ENCODE results near the gene SNRPA. TPM values are rescaled to one million over a fixed set of nuclear protein-coding genes. Genes with fewer than 3 reads are reported as not detected.

Gene SNRPA
- polyA plus RNA-seq (ENCODE audit: insufficient read length in 12 of 12): 100 to 1,000 TPM in 1 of 12 donors, 10 to 100 TPM in 10, not detected in 1; 50.0 to 117 (median 66.6) TPM
- long read RNA-seq, donor 1, transcript SNRPA-205 (4 exons, 952 nt): minor isoform, 5 of 31 reads
- long read RNA-seq, donor 1, transcript SNRPA-201 (6 exons, 1,621 nt): major isoform, 20 of 31 reads
- long read RNA-seq, donor 1, partial matches to known transcripts: 5 of 31 reads
- long read RNA-seq, donor 1, other reads (novel, unspliced or antisense): 0 of 31 reads
- long read RNA-seq, donor 2, transcript SNRPA-201 (6 exons, 1,621 nt): major isoform, 18 of 21 reads
- long read RNA-seq, donor 2, partial matches to known transcripts: 0 of 21 reads
- long read RNA-seq, donor 2, other reads (novel, unspliced or antisense): 0 of 21 reads
- long read RNA-seq, donor 3, transcript SNRPA-201 (6 exons, 1,621 nt): major isoform, 11 of 11 reads
- long read RNA-seq, donor 3, partial matches to known transcripts: 0 of 11 reads
- long read RNA-seq, donor 3, other reads (novel, unspliced or antisense): 0 of 11 reads
- long read RNA-seq, donor 4, transcript SNRPA-201 (6 exons, 1,621 nt): major isoform, 5 of 6 reads
- long read RNA-seq, donor 4, partial matches to known transcripts: 0 of 6 reads
- long read RNA-seq, donor 4, other reads (novel, unspliced or antisense): 0 of 6 reads
- long read RNA-seq, donor 5, transcript SNRPA-201 (6 exons, 1,621 nt): major isoform, 17 of 22 reads
- long read RNA-seq, donor 5, transcript SNRPA-205 (4 exons, 952 nt): minor isoform, 5 of 22 reads
- long read RNA-seq, donor 5, partial matches to known transcripts: 0 of 22 reads
- long read RNA-seq, donor 5, other reads (novel, unspliced or antisense): 0 of 22 reads
- long read RNA-seq, donor 6, transcript SNRPA-201 (6 exons, 1,621 nt): major isoform, 13 of 15 reads
- long read RNA-seq, donor 6, partial matches to known transcripts: 0 of 15 reads
- long read RNA-seq, donor 6, other reads (novel, unspliced or antisense): 0 of 15 reads
- long read RNA-seq, donor 7, transcript SNRPA-201 (6 exons, 1,621 nt): major isoform, 13 of 15 reads
- long read RNA-seq, donor 7, partial matches to known transcripts: 0 of 15 reads
- long read RNA-seq, donor 7, other reads (novel, unspliced or antisense): 0 of 15 reads
- long read RNA-seq, donor 8, transcript SNRPA-201 (6 exons, 1,621 nt): major isoform, 24 of 28 reads
- long read RNA-seq, donor 8, partial matches to known transcripts: 0 of 28 reads
- long read RNA-seq, donor 8, other reads (novel, unspliced or antisense): 0 of 28 reads
- long read RNA-seq, donor 9, transcript SNRPA-201 (6 exons, 1,621 nt): major isoform, 12 of 12 reads
- long read RNA-seq, donor 9, partial matches to known transcripts: 0 of 12 reads
- long read RNA-seq, donor 9, other reads (novel, unspliced or antisense): 0 of 12 reads
- long read RNA-seq, donor 10, transcript SNRPA-201 (6 exons, 1,621 nt): major isoform, 15 of 16 reads
- long read RNA-seq, donor 10, partial matches to known transcripts: 0 of 16 reads
- long read RNA-seq, donor 10, other reads (novel, unspliced or antisense): 0 of 16 reads
- long read RNA-seq, donor 11, transcript SNRPA-201 (6 exons, 1,621 nt): major isoform, 18 of 22 reads
- long read RNA-seq, donor 11, partial matches to known transcripts: 0 of 22 reads
- long read RNA-seq, donor 11, other reads (novel, unspliced or antisense): 0 of 22 reads

DNA sequence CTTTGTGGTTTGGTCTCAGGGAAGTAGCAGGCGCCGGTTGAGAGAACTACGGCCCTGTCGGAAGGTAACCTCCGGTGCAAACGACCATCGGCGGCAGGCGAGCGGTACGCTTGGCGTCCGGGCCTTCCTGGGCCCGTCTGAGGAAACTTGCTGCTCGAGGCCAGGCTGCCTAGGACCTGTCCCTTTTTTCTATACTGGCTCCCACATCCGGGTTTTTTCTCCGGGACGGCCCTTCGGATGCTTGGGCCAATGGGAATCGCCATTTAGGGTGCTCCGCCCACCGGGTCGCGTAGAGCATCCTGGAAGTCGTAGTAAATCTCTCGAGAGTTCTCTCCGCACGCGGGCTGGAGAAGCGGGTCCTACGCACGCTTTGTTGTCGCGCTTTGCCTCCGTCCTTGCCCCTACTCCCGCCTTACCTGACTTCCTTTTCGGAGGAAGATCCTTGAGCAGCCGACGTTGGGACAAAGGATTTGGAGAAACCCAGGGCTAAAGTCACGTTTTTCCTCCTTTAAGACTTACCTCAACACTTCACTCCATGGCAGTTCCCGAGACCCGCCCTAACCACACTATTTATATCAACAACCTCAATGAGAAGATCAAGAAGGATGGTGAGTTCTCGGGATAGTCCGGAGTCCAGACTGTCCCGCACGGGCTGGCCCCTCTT is at the start of gene SNRPA:
Gene SNRPA (plus strand): TSS at position 330 of the 664 bp plus-strand sequence. CDS start 206 bp downstream, at position 536.
- DNase-seq: peak; percentile 99

GRCh38 chr19:40701758-40702157 is 49.2 kb upstream of the SNRPA start:
- DNase-seq: no peak

DNA sequence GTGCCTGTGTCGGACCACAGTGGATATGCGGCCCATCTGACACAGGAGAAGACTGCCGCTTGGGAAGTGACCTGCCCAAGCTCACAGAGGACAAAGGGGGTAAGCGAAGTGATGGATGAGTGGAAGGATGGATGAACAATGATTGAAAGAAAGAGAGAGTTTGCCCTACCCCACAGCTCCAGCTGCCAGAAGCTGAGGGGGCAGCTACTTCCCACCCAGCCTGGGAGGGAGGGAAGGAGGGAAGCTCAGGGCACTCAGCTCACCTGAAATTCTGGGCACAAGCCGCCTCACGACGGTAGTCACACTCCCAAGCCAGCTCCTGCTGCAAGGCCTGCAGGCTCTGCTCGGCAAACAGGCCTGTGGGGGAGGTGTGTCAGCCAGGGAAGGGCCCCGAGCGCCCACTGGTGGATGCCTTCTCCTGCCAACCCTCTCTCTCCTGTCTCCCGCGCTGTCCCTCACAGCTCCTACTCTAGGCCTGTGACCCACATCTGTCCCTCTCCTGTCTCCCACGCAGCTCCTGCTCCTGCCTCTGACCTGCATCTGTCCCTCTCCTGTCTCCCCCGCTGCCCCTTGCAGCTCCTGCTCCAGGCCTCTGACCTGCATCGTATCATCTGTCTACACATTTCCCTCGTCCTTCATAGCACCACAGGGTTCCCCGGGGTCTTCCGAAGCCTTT is 48.5 kb upstream of the SNRPA start:
- no peak for DNase-seq

DNA sequence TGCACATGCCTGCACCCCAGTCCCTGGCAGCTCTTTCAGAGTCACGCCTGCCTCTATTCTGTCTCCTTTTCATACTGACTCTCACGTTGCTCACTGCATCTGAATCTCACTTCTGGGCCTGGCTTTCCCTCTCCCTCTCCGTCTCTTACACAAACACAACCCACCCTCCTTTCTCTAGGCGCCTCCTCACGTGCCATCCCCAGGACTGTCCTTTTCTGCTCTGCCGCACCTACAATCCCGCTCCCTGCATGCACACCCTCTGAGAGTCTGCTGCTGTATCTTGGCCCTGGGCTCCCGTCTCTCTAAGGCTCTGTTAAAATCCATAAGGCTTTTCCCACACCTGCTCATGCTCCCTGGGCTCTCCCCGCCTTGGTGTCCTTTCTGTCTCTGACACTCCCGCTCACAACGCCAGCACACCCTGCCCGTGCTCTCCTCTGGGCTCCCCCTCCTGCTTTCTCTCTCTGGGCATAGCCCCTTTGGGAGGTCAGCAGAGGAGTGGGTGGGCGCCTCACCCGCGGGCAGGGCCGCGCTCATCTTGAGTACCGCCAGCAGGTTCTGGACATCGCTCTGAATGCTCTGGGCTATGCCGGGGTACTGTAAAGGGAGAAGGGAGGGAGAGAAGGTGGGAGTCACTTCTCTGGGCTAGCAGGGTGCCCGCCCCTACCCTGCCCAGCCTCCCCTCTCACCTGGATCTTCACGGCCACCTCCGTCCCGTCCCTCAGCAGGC is 47.8 kb upstream of the SNRPA start:
- DNase-seq: no peak

DNA sequence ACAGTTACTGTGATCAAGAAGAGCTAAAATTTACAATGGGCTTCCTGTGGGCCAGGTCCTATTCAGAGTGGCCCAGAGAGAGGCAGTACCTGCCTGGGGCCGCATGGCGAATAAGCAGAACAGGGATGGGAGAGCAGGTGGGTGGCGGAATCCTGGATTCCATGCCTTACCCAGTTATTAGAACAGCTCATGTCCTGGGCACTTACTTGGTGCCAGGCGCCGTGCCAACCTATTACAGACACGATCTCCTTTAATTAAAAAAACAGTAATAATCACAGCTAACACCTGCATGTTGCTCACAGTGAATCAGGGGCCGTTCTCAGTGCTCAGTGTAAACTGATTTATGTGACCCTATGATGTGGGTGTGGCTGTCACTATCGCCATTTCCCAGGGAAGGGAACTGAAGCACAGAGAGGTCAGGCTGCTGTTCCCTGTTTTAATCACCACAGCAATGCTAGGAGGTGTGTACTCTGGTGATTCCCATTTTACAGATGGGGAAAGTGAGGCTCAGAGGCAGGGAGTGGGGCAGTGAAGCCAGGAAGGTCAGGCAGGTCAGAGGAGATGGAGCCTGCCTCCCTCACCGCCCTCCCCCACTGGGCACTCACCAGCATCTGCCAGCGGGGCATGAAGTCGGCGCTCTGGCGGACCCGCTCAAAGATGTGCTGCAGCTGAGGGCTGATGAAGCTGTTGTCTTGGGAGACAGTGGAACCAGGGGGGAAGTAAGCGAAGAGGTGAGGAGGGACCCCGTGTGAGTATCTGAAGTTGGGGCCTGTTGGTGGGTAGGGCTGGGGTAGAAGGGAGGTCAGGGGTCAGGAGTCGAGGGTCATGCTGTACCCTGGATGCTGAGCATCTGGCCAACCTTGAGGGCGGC is 46.3 kb upstream of the SNRPA start:
- DNase-seq: no peak

GRCh38 chr19:40705362-40705651 is 45.7 kb upstream of the SNRPA start:
- DNase-seq: no peak

DNA sequence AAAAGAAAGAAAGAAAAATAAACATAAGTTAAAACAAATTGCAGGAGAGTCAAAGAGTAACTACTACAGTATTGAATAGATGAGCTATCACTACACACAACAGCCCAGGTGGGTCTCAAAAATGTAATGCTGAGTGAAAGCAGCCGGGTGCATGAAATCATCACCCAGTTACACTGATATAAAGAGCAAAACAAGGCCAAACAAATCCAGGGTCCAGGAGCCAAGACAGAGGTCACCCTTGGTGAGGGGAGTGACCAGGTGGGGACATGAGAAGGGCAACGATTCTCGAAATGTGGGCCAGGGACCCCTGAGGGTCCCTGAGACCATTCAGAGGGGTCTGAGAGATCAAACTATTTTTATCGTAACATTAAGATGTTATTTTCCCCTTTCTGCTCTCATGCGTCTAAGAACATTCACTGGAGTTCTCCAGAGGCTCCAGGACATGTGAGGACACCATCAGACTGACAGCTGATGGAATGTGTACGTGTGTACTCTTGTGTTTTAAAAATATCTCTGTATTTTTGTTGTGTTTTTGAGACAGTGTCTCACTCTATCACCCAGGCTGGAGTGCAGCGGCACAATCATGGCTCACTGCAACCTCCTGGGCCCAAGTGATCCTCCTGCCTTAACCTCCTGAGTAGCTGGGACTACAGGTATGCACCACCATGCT is 44.9 kb upstream of the SNRPA start:
- no peak for DNase-seq

DNA sequence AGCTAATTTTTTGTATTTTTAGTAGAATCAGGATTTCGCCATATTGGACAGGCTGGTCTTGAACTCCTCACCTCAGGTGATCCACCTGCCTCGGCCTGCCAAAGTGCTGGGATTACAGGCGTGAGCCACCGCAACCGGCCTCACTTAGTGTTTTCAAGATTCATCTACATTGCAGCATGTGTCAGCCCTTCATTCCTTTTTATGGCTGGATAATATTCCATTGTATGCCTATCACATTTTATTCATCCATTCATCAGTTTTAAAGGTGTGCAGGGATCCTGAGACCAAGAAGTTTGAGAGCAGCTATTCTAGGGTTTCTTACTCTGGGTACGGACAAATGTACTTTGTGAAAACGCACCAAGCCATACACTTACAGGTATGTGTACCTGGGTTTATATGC is 43.4 kb upstream of the SNRPA start:
- no peak for DNase-seq

DNA sequence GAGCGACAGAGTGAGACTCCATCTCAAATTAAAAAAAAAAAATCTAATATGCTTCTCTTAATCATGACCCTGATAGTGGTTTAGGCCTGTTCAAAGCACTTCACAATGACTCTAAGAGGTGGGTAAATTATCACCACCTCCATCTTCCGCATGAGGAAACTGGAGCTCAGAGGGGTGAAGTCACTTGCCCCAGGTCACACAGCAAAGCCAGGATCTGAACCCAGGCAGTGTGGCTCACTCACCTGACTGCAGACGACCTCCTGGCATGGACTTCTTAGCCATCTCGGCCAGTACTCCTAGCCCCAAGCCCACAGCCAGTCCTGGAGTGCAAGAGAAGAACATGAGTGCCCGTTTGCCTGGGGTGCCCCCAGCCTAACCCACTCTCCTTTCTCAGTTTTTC is 41.2 kb upstream of the SNRPA start:
- no peak for DNase-seq

- no peak for DNase-seq
These were observed 37.1 kb upstream of the SNRPA start for GRCh38 chr19:40713939-40714338.

DNA sequence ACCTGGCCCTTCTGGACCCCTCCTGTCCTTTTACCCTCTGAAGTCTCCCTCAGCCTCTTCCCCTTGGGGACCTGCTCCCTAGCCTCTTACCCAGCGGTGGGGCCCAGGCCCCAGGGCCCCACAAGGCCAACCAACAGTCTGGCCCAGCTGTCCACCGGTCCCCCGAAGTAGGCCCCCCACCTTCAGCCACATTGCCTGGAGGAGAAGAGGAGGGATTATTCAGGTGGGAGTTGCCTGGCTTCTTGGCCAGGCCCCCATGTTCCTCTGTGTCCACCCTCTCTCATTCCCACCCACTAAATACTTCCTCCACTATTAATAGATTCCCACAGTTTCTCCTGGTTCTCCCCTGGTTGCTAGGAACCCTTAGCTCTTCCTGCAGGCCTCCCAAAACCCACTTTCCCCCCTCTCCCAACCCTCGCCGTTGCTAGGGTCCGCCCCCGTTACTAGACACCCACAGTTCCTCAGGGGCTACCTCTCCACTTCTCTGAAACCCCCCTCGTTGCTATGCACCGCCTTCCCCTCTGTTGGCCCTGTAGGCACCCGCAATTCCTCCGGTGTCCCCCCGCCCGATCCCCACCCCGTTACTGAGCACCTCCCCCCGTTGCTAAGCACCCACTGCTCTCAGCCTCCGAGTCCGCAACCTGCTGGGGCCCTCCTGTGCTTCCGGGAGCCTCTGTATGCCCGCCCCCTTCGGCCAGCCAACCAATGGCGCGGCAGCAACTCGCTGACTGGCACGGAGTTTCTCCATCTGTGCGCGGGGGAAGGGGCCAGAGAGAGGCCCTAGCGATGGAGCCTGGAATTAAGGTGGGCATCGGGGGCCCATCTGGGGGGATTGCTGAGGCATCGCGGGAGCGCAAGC is 36.3 kb upstream of the SNRPA start:
- peak; percentile 97 for DNase-seq

DNA sequence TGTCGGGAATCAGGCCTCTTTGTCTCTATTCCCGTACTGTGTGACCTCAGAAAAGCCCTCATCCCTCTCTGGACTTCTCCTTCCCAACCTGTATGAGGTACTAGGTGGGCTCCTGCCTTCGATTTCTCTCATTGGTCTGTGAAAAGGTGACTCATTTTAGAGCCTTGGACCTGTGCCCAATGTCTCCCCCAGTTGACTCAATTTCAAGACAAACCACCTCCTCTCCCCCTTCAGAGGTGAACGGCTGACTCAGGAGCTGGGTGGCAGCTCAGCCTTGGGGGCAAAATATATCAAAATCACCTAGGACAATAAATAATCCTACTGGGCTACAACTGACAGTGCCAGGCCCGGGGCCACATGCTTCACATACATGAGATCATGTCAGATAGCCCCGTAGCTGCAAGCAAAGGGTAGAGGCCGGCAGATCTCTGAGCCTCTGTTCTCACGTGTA is 34.9 kb upstream of the SNRPA start:
- DNase-seq: no peak

DNA sequence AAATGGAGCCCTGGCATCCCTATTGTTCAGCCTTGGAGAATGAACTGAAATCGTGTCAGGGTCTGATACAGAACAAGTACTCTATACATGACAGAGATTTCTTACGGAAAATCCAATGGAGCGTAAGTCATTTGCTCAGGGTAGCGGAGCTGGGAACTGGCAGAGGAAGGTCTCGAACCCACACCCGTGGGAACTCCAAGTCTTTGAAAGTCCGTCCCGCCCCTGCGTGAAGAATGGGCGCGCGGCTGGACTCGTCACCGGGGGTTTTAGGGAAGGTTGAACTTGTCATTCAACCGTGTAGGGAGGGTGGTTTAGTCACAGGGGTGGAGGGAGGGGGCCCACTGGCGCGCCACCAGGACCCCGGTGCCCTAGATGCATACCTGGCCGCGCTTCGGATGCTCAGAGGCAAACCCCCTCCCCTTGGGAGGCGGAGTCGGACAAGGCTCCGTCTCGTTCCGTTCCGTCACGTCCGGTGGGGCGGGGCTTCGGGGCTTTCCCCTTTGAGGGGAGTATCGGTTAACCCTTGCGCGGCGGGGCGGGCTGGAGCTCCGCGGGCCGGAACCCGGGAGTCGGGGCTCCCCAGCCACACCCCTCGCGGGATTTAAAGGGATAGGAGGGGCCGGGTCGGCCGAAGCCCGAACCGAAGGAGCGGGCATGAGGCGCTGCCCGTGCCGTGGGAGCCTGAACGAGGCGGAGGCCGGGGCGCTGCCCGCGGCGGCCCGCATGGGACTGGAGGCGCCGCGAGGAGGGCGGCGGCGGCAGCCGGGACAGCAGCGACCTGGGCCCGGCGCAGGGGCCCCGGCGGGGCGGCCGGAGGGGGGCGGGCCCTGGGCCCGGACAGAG is 34.3 kb upstream of the SNRPA start, which contains the start of the genes COQ8B and ITPKC:
Gene COQ8B (minus strand): TSS at position 405 of the 843 bp plus-strand sequence. CDS start 2,254 bp downstream, outside the sequence.
Gene ITPKC (plus strand): TSS at position 631 of the 843 bp plus-strand sequence. CDS start 24 bp downstream, at position 655.
- DNase-seq: peak; percentile 99

DNA sequence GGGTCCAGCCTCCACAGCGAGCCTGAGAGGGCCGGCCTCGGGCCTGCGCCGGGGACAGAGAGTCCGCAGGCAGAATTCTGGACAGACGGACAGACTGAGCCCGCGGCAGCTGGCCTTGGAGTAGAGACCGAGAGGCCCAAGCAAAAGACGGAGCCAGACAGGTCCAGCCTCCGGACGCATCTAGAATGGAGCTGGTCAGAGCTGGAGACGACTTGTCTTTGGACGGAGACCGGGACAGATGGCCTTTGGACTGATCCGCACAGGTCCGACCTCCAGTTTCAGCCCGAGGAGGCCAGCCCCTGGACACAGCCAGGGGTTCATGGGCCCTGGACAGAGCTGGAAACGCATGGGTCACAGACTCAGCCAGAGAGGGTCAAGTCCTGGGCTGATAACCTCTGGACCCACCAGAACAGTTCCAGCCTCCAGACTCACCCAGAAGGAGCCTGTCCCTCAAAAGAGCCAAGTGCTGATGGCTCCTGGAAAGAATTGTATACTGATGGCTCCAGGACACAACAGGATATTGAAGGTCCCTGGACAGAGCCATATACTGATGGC is 33.6 kb upstream of the SNRPA start:
- peak; percentile 65 for DNase-seq

Measured in muscle of arm (tissue), 14 donors.